HG02763 (cell line): Measurements from ENCODE around the gene SLC17A6.
A peak's percentile ranks its signal among the peaks of the same experiment; 100 is the strongest.

Experiments used
- ATAC-seq: cut with Tn5 transposase; IDR thresholded peaks from one replicate; pipeline ENCODE4 v1.9.1; 2021; ENCODE audit warnings: mild to moderate bottlenecking, moderate library complexity; ENCODE audit not compliant: unreplicated experiment

Gene SLC17A6

DNA sequence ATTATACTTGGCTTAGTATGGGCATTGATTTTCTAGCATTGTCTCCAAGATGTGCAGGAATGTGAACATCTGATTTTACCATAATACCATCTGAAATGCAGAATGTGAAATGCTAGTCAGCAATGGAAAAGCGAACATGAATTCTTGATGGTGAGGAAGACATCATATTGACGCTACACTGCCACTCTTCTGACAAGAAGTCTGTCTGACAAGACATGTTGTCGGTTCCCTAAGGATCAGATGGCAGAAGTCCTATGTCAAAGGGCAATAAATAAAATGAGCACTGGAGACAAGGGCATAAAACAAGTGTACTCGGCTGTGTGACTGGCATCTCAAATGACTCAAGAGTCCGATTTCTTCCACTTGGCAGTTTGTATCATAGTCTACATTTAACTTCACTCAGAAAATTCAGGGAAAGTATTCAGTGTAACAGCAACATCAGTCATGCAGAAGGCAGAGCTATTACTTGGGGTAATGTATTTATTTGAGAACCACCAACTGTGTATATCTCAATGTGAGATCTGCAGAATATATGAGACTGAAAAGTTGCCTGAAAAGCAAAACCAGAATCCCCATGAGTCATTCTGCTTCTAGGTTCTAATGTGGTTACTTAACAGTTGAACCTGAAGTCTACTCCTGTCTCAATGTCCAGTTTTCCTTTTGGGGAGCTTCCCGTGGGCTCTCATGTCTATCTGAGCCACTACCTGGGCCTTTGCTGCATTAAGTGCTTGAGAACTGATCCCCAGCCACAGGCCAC, 51.5 kb downstream of the SLC17A6 start:
- ATAC-seq, result no peak

DNA sequence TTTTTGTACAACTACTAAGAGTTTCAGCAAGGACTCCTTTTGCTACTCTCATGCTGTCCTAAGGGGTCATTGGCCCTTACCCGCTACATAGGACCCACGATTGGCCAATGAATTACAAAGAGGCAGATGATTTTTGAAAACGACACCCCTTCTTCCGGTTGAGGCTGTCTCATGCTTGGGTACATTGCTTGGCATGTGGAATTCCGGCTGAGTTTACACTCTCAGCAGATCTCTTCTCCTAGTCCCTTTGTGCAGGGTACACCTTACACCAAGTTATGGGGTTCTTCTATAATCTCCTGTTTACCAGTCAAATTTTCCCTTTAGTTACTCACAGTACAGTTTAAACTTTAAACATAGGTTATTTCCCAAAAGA, 52.1 kb downstream of the SLC17A6 start:
- ATAC-seq, result no peak

DNA sequence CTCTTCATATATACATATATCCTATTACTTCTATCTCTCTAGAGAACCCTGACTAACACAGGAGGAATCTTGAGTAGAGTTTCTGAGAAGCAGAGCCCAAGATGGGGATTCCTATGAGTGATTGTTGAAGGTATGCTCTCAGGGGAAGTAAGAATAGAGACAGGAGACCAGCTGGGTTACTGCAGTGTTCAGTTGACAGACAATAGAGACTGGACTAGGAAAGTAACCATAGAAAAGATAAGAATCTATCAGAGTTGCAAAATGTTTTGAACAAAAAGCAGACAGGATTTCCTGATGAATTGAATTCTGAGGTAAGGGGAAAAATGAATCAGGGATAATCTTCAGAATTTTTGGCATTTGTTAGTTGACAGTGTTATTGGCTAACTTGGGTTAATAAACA, 54.4 kb downstream of the SLC17A6 start:
- ATAC-seq, result no peak

DNA sequence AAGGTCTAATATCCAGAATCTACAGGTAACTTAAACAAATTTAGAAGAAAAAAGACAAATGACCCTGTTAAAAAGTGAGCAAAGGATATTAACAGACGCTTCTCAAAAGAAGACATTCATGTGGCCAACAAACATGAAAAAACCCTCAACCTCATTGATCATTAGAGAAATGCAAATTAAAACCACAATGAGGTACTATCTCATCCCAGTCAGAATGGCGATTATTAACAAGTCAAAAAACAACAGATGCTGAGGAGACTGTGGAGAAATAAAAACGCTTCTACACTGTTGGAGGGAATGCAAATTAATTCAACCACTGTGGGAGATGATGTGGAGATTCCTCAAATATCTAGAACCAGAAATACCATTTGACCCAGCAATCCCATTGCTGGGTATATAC, 67.2 kb downstream of the SLC17A6 start:
- peak; percentile 56 for ATAC-seq

DNA sequence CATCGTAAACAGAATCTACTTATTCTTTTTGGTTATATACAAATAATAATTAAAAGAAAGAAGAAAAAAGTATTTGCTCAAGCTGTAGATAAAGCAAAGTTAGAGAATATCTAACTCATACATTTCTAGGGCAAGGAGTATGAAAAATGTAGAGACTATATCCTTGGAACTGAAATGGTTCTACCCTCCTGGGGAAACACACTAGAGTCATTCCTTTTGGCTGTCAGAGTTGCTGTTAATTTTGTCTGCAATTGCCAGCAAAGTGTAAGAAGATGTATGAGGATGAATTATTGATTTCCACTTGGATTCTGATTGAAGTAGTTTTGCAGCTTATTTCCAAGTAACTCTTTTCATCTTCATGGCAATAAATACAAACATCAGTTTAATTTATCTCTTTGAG, 69.1 kb downstream of the SLC17A6 start:
- no peak for ATAC-seq

DNA sequence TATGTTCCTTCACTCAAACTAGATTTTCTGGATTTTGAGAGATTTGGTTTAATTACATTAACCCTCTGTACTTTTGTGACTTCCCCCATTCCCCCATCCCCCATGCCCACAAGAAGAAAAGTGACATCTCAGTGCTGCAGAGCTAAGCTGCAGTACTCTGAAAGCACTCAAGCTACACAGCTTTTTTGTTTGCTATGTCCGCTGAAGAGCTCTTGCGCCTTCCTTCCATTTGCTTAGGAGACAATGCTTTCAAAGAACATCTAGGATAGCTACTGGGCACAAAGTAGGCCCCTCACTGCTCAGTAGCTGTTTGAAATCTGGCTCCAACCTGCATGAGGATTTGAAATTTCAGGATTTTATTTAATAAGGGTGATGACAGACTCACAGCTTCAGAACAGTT, 69.7 kb downstream of the SLC17A6 start:
- no peak for ATAC-seq

DNA sequence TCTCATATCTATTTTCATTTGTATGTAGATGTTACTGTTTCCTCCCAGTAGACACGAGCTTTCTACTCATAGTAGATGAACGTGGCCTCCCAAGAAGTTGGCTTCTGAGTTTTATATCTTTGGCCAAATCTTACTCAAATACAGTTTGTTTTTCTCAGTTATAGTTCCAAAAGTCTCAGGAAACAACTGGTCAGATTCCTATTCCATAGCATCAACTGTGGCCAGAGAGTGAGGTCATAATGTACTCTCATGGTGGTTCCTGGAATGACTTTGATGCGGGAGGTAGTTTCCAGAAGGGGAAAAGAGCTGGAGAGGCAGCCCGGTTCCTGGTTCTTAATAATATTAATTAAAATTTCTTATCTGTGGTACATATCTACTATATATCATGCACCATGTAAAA, 77.3 kb downstream of the SLC17A6 start:
- no peak for ATAC-seq

DNA sequence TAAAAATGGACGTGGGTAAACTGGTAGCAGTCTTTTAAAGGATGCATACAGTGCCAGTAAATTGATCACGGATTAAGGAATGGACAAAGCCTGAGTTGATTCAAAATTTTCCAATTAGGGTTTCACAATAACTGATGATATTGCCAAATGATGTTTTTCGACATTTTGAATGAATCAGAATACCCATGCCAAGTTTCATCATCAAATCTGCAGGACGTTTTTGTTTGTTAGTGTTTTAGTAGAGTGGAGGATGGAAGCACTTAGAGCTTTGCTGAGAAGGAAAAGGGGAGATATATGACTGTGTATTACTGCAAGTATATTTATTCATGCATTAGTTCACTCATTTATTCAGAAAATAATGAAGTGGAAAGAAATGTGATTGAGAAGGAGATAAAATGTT, 78.3 kb downstream of the SLC17A6 start:
- no peak for ATAC-seq

DNA sequence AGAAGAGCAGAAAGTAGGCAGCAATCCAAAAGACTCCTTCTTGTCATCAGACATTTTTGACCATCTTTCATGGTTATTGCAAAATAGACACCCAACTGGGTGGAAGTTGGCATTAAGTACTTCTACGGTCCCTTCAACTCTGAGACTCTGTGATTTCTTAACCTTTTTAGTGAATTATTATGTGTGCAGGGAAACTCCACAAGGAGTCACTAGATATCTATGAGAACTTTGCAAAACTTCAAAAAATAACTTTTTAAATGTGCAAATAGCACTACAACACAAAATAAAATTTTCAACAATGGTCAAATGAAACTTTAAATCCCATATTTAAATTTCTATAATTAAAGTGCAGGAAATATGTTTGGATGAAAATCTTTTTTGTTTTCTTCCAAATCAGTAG, 88.7 kb downstream of the SLC17A6 start:
- ATAC-seq, result no peak
